ENCODE data around the gene CCDC50.
A peak's percentile ranks its signal among the peaks of the same experiment; 100 is the strongest.

CCDC50 gene

DNA sequence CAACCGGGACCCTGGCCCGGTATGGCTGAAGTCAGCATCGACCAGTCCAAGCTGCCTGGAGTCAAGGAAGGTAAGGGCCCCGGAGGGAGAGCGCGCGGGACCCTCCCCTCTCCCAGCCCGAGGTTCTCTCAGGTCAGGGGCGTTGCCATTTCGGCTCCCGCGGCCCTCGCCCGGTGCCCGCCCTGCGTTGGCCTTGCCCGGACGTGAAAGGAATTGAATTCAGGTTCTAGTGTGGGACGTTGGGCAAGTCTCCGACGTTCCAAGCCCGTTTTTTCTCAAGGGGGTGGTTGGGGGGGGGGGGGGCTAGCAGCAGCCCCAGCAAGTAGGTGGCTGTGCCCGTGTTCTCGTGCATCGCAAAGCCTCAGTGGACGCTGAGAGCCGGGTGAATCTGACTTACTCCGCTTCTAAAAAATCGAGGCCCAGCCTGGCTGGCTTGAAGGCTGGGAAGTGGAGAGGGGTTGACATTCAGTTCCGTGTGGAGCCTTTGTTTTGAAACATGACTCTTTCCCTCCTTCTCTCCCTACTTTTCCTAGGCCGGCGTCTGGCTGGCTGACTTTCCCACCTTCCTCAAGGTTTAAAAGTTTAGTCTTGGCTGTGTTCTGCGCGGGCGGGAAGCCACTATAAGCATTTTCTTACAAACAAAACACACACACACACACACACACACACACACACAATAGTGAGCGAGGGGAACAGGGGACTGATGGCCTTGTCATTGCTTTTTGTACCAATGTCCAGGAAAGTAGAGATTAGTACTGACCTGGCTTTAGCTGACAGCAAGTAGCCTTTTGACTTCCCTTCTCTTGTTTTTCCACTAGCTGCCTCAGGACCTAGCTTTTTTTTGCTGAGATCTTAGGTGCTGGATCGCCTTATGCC, 698 bp downstream of the CCDC50 start, which contains the start of gene UTS2B:
Gene UTS2B (minus strand): TSS at position 873 of the 876 bp plus-strand sequence. CDS start 48,337 bp downstream, outside the sequence.
- DNase-seq (ENCODE audit: low read depth) = peak; percentile 56
- TF ChIP-seq, protein P1, sequence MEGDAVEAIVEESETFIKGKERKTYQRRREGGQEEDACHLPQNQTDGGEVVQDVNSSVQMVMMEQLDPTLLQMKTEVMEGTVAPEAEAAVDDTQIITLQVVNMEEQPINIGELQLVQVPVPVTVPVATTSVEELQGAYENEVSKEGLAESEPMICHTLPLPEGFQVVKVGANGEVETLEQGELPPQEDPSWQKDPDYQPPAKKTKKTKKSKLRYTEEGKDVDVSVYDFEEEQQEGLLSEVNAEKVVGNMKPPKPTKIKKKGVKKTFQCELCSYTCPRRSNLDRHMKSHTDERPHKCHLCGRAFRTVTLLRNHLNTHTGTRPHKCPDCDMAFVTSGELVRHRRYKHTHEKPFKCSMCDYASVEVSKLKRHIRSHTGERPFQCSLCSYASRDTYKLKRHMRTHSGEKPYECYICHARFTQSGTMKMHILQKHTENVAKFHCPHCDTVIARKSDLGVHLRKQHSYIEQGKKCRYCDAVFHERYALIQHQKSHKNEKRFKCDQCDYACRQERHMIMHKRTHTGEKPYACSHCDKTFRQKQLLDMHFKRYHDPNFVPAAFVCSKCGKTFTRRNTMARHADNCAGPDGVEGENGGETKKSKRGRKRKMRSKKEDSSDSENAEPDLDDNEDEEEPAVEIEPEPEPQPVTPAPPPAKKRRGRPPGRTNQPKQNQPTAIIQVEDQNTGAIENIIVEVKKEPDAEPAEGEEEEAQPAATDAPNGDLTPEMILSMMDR (conservative IDR thresholded peaks at IDR 0.05; ENCODE audit: low read length) = no peak
- H3K4me3 ChIP-seq (ENCODE audit: low read length) = peak within 1 kb of the TSS; percentile 84

DNA sequence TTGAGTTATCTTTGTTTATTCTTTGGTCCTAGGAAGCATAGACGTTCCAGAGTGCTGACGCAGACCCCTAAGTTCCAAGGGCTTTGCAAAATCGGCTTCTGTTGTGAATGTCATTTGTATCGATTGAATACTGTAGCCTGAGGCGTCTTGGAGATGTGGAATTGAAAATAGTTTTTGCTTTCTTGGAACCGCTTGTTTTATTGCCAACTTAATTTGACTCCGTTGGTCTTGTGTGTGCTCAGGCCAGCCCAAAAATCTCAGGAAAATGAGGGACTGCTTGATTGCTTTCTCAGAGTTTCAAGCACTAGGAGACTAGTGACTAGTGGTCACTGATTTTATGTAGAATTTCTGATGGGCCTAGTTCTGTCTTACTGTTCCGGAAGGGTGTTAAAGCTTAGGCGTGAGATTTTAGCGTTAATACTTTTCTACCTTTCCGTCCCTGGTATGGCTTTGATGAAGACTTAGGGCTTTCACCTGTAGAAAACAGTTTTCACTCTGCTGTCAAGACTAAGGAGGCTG, 1.4 kb downstream of the CCDC50 start:
- TF ChIP-seq, protein P1 (conservative IDR thresholded peaks at IDR 0.05; ENCODE audit: low read length) = 0 out of 2 replicates have a peak, but pooled peaks have one; percentile 5
- H3K4me3 ChIP-seq (ENCODE audit: low read length) = peak overlapping the region; percentile 84
- DNase-seq (ENCODE audit: low read depth) = peak; percentile 79

DNA sequence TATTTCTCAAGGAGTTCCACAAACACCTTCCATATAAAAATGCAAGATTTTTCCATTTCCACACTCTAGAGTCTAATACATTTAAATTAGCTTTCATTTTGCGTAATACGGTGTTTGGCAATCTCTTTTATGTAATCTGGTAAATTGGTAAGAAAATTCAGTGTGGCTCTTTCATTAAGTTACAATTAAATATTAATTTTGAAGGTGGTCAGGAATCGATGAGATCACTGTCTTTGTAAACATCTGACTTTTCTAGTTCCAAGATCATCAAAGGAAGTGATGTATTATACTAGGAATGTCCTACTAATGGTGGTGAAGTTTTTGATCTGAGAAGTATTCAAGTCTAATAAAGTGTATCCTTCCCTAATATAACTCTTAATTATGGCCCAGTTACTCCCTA, 2.2 kb downstream of the CCDC50 start:
- peak; percentile 38 for DNase-seq (ENCODE audit: low read depth)
- H3K4me3 ChIP-seq (ENCODE audit: low read length) = peak overlapping the region; percentile 84
- TF ChIP-seq, protein P1 (conservative IDR thresholded peaks at IDR 0.05; ENCODE audit: low read length) = no peak

DNA sequence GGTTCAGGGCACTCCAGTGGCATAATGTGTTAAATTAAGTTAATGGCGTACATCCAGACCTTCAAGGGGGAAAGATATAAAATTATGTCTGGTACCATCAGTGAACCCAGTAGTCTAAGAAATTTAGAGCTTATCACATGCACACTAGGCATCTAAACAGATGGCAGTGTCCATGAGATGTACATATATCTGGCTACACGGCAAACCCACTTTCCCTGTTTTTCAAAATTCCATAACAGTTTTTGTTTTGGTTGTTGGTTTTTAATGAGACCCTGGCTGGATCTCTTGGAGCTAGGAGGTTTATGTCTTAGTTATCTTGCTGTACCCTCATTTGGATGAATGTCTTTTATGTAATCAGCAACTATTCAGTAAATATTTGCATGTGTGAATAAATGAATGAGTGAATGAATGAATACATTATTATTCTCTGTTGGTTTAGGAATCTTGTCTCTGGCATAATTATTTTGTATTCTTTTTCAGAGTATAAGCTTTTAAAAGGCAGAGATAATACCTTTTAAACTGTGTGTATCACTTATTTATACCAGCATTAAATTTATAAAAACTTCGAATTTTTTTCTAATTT, 4.2 kb downstream of the CCDC50 start:
- H3K4me3 ChIP-seq (ENCODE audit: low read length) = no peak overlapping the region
- DNase-seq (ENCODE audit: low read depth) = no peak
- TF ChIP-seq, protein P1 (conservative IDR thresholded peaks at IDR 0.05; ENCODE audit: low read length) = no peak

DNA sequence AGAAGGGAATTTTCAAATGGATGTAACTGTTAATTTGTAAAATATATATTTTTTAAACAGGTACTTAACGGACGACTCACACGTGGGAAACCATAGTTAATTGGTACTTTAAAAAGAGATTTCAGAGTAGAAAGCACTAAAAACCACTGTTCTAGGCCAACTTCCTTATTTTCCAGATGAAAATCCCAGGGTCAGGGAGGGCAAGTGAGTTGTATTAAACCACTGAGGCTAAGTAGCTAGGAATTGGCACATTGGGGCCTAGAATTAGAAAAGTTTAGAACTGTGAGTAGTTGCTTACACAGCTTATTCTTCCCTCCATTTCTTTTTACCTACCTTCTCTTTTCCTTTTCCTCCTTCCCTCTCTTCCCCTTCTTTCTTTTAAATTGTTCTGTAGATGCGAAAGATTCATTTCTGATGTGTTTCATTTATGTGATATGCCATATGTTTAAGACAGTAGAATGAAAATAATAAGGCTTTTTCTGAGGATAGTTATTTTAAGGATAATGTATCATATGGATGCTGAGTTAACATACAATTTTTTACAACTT, 5.2 kb downstream of the CCDC50 start:
- no peak overlapping the region for H3K4me3 ChIP-seq (ENCODE audit: low read length)
- no peak for DNase-seq (ENCODE audit: low read depth)
- TF ChIP-seq, protein P1 (conservative IDR thresholded peaks at IDR 0.05; ENCODE audit: low read length) = no peak

DNA sequence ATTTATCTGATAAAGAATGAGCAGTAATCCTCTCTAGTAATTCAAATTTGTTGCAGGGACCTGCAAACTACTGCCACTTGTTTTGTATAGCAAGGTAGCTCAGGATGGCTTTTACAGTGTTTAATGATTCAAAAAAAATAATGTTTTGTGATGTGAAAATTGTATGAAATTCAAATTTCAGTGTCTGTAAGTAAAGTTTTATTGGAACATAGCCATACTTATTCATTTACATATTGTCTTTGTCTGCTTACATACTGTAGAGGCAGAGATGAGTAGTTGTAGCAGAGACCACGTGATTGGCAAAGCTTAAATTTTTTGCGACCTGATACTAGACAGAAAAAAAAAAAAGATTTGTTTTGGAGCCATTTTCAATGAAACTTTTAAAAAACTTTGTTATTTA, 7.6 kb downstream of the CCDC50 start:
- no peak overlapping the region for H3K4me3 ChIP-seq (ENCODE audit: low read length)
- DNase-seq (ENCODE audit: low read depth) = no peak
- TF ChIP-seq, protein P1 (conservative IDR thresholded peaks at IDR 0.05; ENCODE audit: low read length) = no peak
